Left ventricle myocardium superior (tissue), 1 donor: Measurements from ENCODE around the gene ULK1. TPM values are rescaled to one million over a fixed set of nuclear protein-coding genes. Genes with fewer than 3 reads are reported as not detected.
"Not testable (repeated sequence)": the region's sequence is repeated elsewhere in the genome, so short reads cannot be mapped to it uniquely, and the experiment has no call there.

ENCODE experiments used
- ATAC-seq: fragments of 200-7000 bp; cut with Tn5 transposase; one replicate; pipeline ENCODE4 v1.9.1; 2020; ENCODE audit warnings: mild to moderate bottlenecking, moderate library complexity
- DNase-seq: peaks from one replicate; pipeline ENCODE4 v3.0.0-alpha.2; 2020
- intact Hi-C: fragments of 100-400 bp; cut with micrococcal nuclease; formaldehyde crosslinking; loops from one replicate; pipeline ENCODE4 v1.11.0; 2022
- total RNA-seq: library from RNA; stranded (reverse); fragmentation: NEBNext Ultra II Directional; extraction: Animal tissue kit (Norgen Biotek cat#: 25700); gene quantifications from one replicate; pipeline ENCODE4 v1.2.1, GENCODE V29; 2021
- donor health status: DM: no; HTN: yes; CAD: no; lungs with severe emphysema.

Gene ULK1
- total RNA-seq, 1 donor from 2014 or later, result 64.0 TPM

- ATAC-seq (peak; percentile 9), DNase-seq (peak; percentile 58)
Measured at GRCh38 chr12:131950182-131950913, 55.9 kb downstream of the ULK1 start.

GRCh38 chr12:131953810-131954209 is 59.4 kb downstream of the ULK1 start:
- ATAC-seq, DNase-seq, intact Hi-C loops: not testable (repeated sequence)

More at GRCh38 chr12:131950182-131950913, 55.9 kb downstream of the ULK1 start:
- intact Hi-C loops, result no loop called here

DNA sequence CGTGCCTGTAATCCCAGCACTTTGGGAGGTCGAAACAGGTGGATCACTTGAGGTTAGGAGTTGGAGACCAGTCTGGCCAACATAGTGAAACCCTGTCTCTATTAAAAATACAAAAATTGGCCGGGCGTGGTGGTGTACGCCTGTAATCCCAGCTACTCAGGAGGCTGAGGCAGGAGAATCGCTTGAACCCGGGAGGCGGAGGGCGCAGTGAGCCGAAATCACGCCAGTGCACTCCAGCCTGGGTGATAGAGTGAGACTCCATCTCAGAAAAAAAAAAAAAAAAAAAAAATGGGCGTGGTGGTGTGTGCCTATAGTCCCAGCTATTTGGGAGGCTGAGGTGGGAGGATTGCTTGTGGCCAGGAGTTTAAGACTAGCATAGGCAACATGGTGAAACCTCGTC is 60.0 kb downstream of the ULK1 start:
- ATAC-seq, DNase-seq, intact Hi-C loops: not testable (repeated sequence)

- intact Hi-C loops, result no loop called here
- DNase-seq (no peak), ATAC-seq (peak; percentile 13)
Measured at GRCh38 chr12:131959116-131959515, 64.7 kb downstream of the ULK1 start.

DNA sequence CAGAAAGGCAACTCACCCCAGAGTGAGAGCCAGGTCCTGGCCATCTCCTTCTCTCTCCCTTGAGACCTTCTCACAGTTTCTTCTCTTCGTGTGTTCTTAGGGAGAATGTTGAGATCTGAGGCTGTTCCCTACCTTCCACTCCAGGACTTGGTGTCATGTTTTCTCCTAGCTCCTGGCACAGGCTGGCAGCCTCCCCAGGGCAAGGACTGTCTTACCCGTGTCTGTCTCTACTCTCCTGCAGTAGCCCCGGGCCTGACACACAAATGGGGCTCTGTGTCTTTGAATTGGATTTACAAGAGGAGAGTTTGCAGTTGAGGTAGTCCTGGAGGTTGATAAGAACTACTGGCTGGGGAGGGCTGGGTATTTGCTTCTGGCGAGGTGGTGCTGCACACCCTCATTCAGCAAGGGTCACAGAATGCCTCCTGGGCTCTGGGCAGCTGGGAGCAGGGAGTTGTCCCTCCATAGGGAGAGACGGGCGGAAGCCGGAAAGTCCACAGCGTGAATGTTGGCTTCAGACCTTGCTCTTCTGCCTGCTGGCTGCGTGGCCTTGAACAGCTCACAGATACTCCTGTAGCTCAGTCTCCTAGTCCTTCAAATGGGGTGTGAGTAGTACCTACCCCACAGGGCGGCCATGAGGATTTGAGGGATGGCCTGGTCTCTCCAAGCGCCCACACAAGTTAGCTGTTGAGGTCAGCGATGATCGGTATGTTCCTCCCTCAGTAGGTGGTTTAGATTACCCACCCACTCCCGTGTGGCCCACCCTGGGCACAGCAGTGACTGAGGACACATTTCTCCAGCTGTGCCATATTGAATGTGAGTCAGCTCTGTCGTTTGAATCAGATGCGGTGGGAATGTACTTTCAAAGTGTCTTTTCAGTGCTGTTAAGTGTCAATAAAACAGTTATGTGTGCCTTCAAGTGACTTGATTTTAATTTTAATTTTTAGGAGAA is 65.5 kb downstream of the ULK1 start:
- peak; percentile 38 for ATAC-seq
- no peak for DNase-seq
- intact Hi-C loops, result no loop called here

DNA sequence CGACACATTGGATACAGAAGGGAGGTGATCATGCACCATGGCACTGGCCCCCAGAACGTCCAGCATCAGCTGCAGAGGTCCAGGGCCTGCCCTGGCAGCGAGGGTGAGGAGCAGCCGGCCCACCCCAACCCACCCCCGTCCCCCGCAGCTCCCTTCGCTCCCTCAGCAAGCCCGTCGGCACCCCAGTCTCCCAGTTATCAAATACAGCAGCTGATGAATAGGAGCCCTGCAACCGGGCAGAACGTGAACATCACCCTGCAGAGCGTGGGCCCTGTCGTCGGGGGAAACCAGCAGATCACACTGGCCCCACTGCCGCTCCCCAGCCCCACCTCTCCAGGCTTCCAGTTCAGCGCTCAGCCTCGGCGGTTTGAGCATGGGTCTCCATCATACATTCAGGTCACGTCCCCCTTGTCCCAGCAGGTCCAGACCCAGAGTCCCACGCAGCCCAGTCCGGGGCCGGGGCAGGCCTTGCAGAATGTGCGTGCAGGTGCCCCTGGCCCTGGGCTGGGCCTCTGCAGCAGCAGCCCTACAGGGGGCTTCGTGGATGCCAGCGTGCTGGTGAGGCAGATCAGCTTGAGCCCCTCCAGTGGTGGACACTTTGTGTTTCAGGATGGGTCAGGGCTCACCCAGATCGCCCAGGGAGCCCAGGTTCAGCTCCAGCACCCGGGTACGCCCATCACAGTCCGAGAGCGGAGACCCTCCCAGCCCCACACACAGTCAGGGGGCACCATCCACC is 66.3 kb downstream of the ULK1 start:
- intact Hi-C loops, DNase-seq, ATAC-seq: not testable (repeated sequence)

GRCh38 chr12:131961328-131961727 is 66.9 kb downstream of the ULK1 start:
- intact Hi-C loops, ATAC-seq, DNase-seq: not testable (repeated sequence)

GRCh38 chr12:131962069-131962468 is 67.6 kb downstream of the ULK1 start:
- intact Hi-C loops, result no loop called here
- ATAC-seq, result peak; percentile 81
- DNase-seq, result no peak

GRCh38 chr12:131963381-131963780 is 69.0 kb downstream of the ULK1 start:
- intact Hi-C loops, result no loop called here
- DNase-seq, result no peak

GRCh38 chr12:131965073-131965472 is 70.7 kb downstream of the ULK1 start:
- intact Hi-C loops, result no loop called here
- ATAC-seq, result no peak
- no peak for DNase-seq

More at GRCh38 chr12:131963381-131963780, 69.0 kb downstream of the ULK1 start:
- no peak for ATAC-seq

- DNase-seq, result no peak
- intact Hi-C loops, result no loop called here
- ATAC-seq, result no peak
Measured at GRCh38 chr12:131971226-131971625, 76.8 kb downstream of the ULK1 start.

Other genes with a start within 250 kb of the ULK1 start
- 20.6 TPM for gene SFSWAP, start 183.5 kb upstream of the ULK1 start, total RNA-seq
- 0.47 TPM for gene MMP17, start 66.2 kb upstream of the ULK1 start, total RNA-seq
- 5.6 TPM for gene PUS1, start 34.7 kb downstream of the ULK1 start, total RNA-seq
- 14.8 TPM for gene EP400, start 55.3 kb downstream of the ULK1 start, total RNA-seq
- 8.6 TPM for gene DDX51, start 249.7 kb downstream of the ULK1 start, total RNA-seq
- gene NOC4L, start 249.8 kb downstream of the ULK1 start, total RNA-seq, result 12.1 TPM